Prostate gland (tissue), 2 donors: ENCODE data around the gene TTLL5. TPM values are rescaled to one million over a fixed set of nuclear protein-coding genes. Genes with fewer than 3 reads are reported as not detected.

Experiments used
- DNase-seq: peaks from one replicate; pipeline ENCODE4 v3.0.0-alpha.2; 2019; ENCODE audit warnings: low spot score
- H3K27ac ChIP-seq, 2 donors: fragments of 200-600 bp; sonication (generic); 2 replicates each; pipeline ENCODE4 v1.5.1; 2017 to 2019
- H3K27me3 ChIP-seq: fragments of 200-600 bp; sonication (generic); replicated peaks from 2 replicates; pipeline ENCODE4 v1.5.1; 2019; ENCODE audit not compliant: insufficient read depth
- H3K36me3 ChIP-seq, 2 donors: fragments of 200-600 bp; sonication (generic); 1 replicate in 1 of 2; 2 replicates in 1 of 2; pipeline versions ENCODE4 v1.5.1 to v1.8.1; 2017 to 2019
- H3K4me1 ChIP-seq: fragments of 200-600 bp; sonication (generic); replicated peaks from 2 replicates; pipeline ENCODE4 v1.5.1; 2019
- H3K4me3 ChIP-seq, 2 donors: fragments of 200-600 bp; sonication (generic); 2 replicates each; pipeline ENCODE4 v1.5.1; 2017 to 2019
- H3K9me3 ChIP-seq: fragments of 200-600 bp; sonication (generic); 2 replicates; pipeline ENCODE4 v1.5.1; 2017
- POLR2A ChIP-seq: fragments of 450-650 bp; IDR thresholded peaks from one replicate; pipeline ENCODE4 v1.6.1; 2016; ENCODE audit warnings: antibody characterized with exemption, mild to moderate bottlenecking
- POLR2AphosphoS5 ChIP-seq: sonication (generic); formaldehyde crosslinking; IDR thresholded peaks from one replicate; pipeline ENCODE4 v1.6.1; 2017; ENCODE audit warnings: antibody characterized with exemption
- WGBS: methylation state at CpG from one replicate; pipeline ENCODE4 v1.1.5; 2018; 5-methylcytosine and 5-hydroxymethylcytosine counted together
- intact Hi-C: fragments of 100-400 bp; cut with DNase I; formaldehyde crosslinking; loops from one replicate; pipeline ENCODE4 v1.14.2; 2022
- total RNA-seq, 2 donors: library from RNA; depleted of rRNA; stranded (reverse); fragments of >200 nt; gene quantifications; one replicate each; pipeline ENCODE4 v1.1.0, GENCODE V29; 2016
- TF ChIP-seq, protein P1 (sequence below), 4 experiments: fragments of 200-600 bp in 2 of 4; fragments of 450-650 bp in 2 of 4; sonication (generic) in 2 of 4; IDR thresholded peaks; 1 replicate in 3 of 4; 2 replicates in 1 of 4; pipeline ENCODE4 v1.5.1; 2016 to 2019; ENCODE audit warnings: antibody characterized with exemption in 4 of 4, mild to moderate bottlenecking in 2 of 4, moderate library complexity in 2 of 4

Gene TTLL5
- total RNA-seq, 2 donors from 2014 or later, result 40.3 to 46.2 TPM

DNA sequence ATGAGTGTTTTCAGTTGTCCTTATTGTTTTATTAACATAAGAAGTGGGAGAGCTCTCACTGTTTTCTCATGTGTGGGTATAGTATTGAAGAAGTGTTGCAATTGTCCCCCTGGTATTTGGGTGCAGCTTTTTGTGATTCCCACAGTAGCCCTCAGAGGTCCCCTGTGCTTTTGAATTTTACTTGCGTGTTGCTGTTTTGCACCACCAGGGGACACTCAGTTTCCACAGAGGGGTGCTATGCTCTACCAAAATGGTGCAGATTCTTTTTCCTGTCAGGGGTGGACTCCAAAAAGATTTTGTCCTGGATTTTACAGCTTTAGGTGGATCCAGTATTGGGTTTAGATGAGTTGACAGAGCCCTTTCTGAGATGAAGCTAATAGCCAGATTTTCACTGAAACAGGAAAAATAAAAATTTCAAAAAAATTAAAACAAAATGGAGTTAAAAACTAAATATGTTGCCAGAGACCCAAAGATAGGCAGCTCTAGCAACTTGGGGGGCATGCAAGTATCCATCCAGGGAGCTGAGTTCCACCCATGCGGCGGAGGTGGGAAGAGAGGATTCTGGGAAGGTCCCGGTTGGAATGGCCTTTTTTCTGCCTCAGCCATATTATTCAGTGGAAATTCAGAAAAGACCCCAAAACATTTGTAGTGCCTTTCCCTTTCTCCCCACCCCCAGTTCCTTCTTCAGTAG lies 50.2 kb downstream of the TTLL5 start:
- Histone ChIP-seq H3K4me1 (peaks cover 3% of the 10 kb centered on the region), H3K27me3 (no peaks in the 10 kb centered on the region), H3K27ac (peak overlapping the region; percentile 73 to 77), H3K4me3 (no peak overlapping the region), H3K9me3 (no peaks in the 10 kb centered on the region), H3K36me3 (no peaks in the 10 kb centered on the region)
- DNase-seq, result peak; percentile 48
- intact Hi-C loops, result loop anchor here (1.0 kb wide), 2 partner anchors 83 to 271 kb away; no protein-coding TSS in a partner anchor
- TF ChIP-seq, protein P1, sequence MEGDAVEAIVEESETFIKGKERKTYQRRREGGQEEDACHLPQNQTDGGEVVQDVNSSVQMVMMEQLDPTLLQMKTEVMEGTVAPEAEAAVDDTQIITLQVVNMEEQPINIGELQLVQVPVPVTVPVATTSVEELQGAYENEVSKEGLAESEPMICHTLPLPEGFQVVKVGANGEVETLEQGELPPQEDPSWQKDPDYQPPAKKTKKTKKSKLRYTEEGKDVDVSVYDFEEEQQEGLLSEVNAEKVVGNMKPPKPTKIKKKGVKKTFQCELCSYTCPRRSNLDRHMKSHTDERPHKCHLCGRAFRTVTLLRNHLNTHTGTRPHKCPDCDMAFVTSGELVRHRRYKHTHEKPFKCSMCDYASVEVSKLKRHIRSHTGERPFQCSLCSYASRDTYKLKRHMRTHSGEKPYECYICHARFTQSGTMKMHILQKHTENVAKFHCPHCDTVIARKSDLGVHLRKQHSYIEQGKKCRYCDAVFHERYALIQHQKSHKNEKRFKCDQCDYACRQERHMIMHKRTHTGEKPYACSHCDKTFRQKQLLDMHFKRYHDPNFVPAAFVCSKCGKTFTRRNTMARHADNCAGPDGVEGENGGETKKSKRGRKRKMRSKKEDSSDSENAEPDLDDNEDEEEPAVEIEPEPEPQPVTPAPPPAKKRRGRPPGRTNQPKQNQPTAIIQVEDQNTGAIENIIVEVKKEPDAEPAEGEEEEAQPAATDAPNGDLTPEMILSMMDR (IDR thresholded peaks at IDR 0.05), result peak; percentile 81 to 88 (median 84)
- TF ChIP-seq POLR2AphosphoS5 (no peak), POLR2A (no peak)
- WGBS, result 44% methylated on average over 4 of the region's 4 CpGs

DNA sequence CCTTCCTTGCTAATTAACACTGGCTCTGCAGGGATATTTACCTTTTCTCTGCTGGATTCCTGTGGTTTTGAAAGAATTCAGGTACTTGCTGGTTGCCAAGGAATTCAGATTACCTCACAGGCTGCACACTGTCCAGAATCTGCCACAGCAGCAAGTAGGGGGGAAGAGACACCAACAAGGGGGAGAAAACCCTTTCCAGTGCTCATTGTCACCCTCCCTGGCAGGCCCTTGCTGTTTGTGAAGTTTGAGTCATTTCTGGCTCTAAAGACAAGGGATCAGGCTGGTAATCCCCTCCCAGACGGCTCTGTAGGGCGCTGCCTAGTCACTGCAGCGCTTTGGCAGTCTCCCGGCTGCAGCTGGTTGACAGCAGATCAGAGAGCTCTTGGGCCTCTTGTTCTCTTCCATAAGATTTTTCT lies 50.8 kb downstream of the TTLL5 start:
- H3K9me3 ChIP-seq, result no peaks in the 10 kb centered on the region
- H3K4me1 ChIP-seq, result peaks cover 3% of the 10 kb centered on the region
- WGBS, result 19% methylated on average over 4 of the region's 4 CpGs
- H3K27ac ChIP-seq, result peak overlapping the region; percentile 73 to 77
- intact Hi-C loops, result loop anchor here (1.0 kb wide), 2 partner anchors 82 to 270 kb away; no protein-coding TSS in a partner anchor
- no peaks in the 10 kb centered on the region for H3K27me3 ChIP-seq
- DNase-seq, result peak; percentile 88
- TF ChIP-seq POLR2AphosphoS5 (peak; percentile 88), POLR2A (no peak)
- TF ChIP-seq, protein P1 (IDR thresholded peaks at IDR 0.05), result no peak
- no peak overlapping the region for H3K4me3 ChIP-seq
- no peaks in the 10 kb centered on the region for H3K36me3 ChIP-seq

GRCh38 chr14:75714991-75715390 lies 53.9 kb downstream of the TTLL5 start:
- WGBS, result 30% methylated on average over 2 of the region's 2 CpGs
- TF ChIP-seq POLR2AphosphoS5 (no peak), POLR2A (no peak)
- TF ChIP-seq, protein P1 (IDR thresholded peaks at IDR 0.05), result no peak
- peak overlapping the region; percentile 17 to 81 for H3K27ac ChIP-seq
- DNase-seq, result no peak
- intact Hi-C loops, result no loop called here
- H3K9me3 ChIP-seq, result no peaks in the 10 kb centered on the region
- H3K27me3 ChIP-seq, result no peaks in the 10 kb centered on the region
- peaks cover 6% of the 10 kb centered on the region for H3K4me1 ChIP-seq
- H3K4me3 ChIP-seq, result no peak overlapping the region
- no peaks in the 10 kb centered on the region for H3K36me3 ChIP-seq

DNA sequence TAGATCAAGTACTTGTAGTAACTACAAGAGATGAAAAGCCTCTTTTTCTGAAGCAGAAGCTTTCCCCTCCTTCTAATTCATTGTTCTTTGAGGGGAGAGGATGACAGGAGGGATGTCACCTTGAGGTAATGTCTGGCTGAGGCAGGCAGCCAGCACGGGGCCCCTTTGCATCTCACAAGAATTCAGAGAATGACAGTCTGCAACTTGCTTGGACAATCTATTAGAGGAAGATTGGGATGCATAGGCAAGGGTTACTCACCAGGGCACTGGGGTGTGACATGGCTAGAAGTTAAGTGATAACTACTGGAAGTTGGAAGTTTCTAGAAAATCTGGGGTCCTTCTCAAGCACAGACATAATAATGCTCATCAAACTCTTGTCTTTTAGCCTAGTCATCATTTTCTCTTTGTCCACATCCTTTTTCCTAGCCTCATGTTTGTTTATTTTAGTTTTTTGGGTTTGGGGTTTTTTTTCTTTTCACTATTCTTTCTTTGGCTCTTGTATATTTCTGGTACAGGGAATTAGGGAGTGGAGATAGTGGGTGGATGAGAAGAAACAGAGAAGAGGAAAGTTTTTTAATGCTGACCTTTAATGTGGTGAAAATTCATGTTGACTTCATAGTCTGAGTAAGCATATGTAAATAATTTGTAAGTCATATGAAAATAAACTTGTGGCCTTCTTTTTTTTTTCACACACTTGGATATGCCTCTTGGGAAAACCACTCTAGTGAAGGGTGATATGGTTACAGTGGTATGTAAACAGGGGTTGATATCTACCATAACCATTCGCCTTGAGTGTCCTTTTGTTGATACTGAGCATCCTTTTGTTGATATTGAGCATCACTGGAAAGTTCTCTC lies 55.1 kb downstream of the TTLL5 start:
- WGBS, result 51% methylated on average over 2 of the region's 2 CpGs
- TF ChIP-seq, protein P1 (IDR thresholded peaks at IDR 0.05), result no peak
- TF ChIP-seq POLR2AphosphoS5 (no peak), POLR2A (no peak)
- intact Hi-C loops, result no loop called here
- no peak for DNase-seq
- Histone ChIP-seq H3K27ac (peak overlapping the region; percentile 31 to 81), H3K9me3 (no peaks in the 10 kb centered on the region), H3K4me3 (no peak overlapping the region), H3K36me3 (no peaks in the 10 kb centered on the region), H3K4me1 (peaks cover 16% of the 10 kb centered on the region), H3K27me3 (no peaks in the 10 kb centered on the region)
